ENCODE measurements around the gene PIGO. TPM values are rescaled to one million over a fixed set of nuclear protein-coding genes. Genes with fewer than 3 reads are reported as not detected.

Gene PIGO
- total and polyA plus RNA-seq, 2 experiments from 2014 or later = 11.2 to 18.9 TPM

GRCh38 chr9:35076848-35077247 lies 19.5 kb downstream of the PIGO start:
- no peaks in the 10 kb centered on the region for H3K9me3 Mint-ChIP-seq
- no peak overlapping the region for H3K27ac ChIP-seq (ENCODE audit: low read depth)
- H3K4me2 ChIP-seq = no peak overlapping the region
- H3K36me3 Mint-ChIP-seq (ENCODE audit: low read depth) = peaks cover 52% of the 10 kb centered on the region
- H3K27me3 ChIP-seq (ENCODE audit: insufficient read depth) = no peaks in the 10 kb centered on the region
- no peak for TF ChIP-seq EZH2 (IDR thresholded peaks at IDR 0.05; ENCODE audit: low read depth, unreplicated experiment)
- no peak for TF ChIP-seq CREB1 (CRISPR knock-in tag; IDR thresholded peaks at IDR 0.05; ENCODE audit: low read depth)
- no peak for TF ChIP-seq STAT1 (IDR thresholded peaks at IDR 0.05; ENCODE audit: unreplicated experiment)
- TF ChIP-seq ZNF462 (CRISPR knock-in tag; IDR thresholded peaks at IDR 0.05) = no peak
- TF ChIP-seq REST (IDR thresholded peaks at IDR 0.05; ENCODE audit: unreplicated experiment) = no peak
- TF ChIP-seq ZNF114 (CRISPR knock-in tag; IDR thresholded peaks at IDR 0.05) = no peak
- TF ChIP-seq EZH2phosphoT487 (IDR thresholded peaks at IDR 0.05; ENCODE audit: unreplicated experiment) = no peak
- peaks cover 24% of the 10 kb centered on the region for H3K79me2 ChIP-seq (replicated peaks; ENCODE audit: insufficient read depth)
- H2AFZ ChIP-seq = no peak overlapping the region
- no peaks in the 10 kb centered on the region for H3K9me2 ChIP-seq (ENCODE audit: insufficient read depth)
- no peak overlapping the region for H3K4me3 ChIP-seq
- DNase-seq (ENCODE audit: low spot score) = no peak
- H3K4me1 Mint-ChIP-seq = peaks cover 21% of the 10 kb centered on the region
- no peak overlapping the region for H3K4me3 Mint-ChIP-seq
- peaks cover 3% of the 10 kb centered on the region; the same call in 1 of the 2 replicates for H3K36me3 ChIP-seq (ENCODE audit: insufficient read depth)
- no peaks in the 10 kb centered on the region; the same call in 1 of the 2 replicates for H4K20me1 ChIP-seq (replicated peaks; ENCODE audit: insufficient read depth)
- H3K27ac Mint-ChIP-seq = no peak overlapping the region
- H3K27me3 Mint-ChIP-seq (ENCODE audit: insufficient read depth, low read depth, poor library complexity) = peaks cover 10% of the 10 kb centered on the region
- no peak for ATAC-seq
- 0 out of 2 replicates have a peak, but pooled peaks cover 7% of the 10 kb centered on the region for H3F3A ChIP-seq (replicated peaks; ENCODE audit: low read depth)
- peaks cover 7% of the 10 kb centered on the region for H3K4me1 ChIP-seq (ENCODE audit: insufficient read depth)

Data from GM23338 (cell line).